HG03066 (cell line): ENCODE measurements around the gene HMGB2.

Source experiments
- ATAC-seq: cut with Tn5 transposase; IDR thresholded peaks from one replicate; pipeline ENCODE4 v1.9.1; 2021; ENCODE audit warnings: low read depth; ENCODE audit not compliant: unreplicated experiment

The HMGB2 gene

GRCh38 chr4:173289353-173289727 is 44.8 kb downstream of the HMGB2 start:
- no peak for ATAC-seq

- ATAC-seq: no peak
These were observed 45.3 kb downstream of the HMGB2 start for GRCh38 chr4:173288698-173289352.

GRCh38 chr4:173288296-173288695 is 45.9 kb downstream of the HMGB2 start:
- ATAC-seq: no peak

GRCh38 chr4:173287486-173287885 is 46.7 kb downstream of the HMGB2 start:
- no peak for ATAC-seq

GRCh38 chr4:173284463-173284862 is 49.7 kb downstream of the HMGB2 start:
- ATAC-seq: no peak

GRCh38 chr4:173282626-173283025 is 51.5 kb downstream of the HMGB2 start:
- no peak for ATAC-seq

- no peak for ATAC-seq
These were observed 51.9 kb downstream of the HMGB2 start for GRCh38 chr4:173282256-173282562.

- ATAC-seq: no peak
These were observed 52.5 kb downstream of the HMGB2 start for GRCh38 chr4:173281406-173282255.
